Heart left ventricle (tissue), 13 donors: ENCODE data around the gene MYH7.

Experiments used
- CTCF ChIP-seq, 12 donors: fragments of 200-600 bp; sonication (generic) in 4 of 12; IDR thresholded peaks; one replicate each; pipeline versions ENCODE4 v1.5.0 to v1.8.0; 2018 to 2022; ENCODE audit warnings: antibody characterized with exemption in 12 of 12, mild to moderate bottlenecking in 5 of 12
- POLR2A ChIP-seq, 2 donors: fragments of 450-650 bp; IDR thresholded peaks; one replicate each; pipeline ENCODE4 v1.6.1; 2017; ENCODE audit warnings: antibody characterized with exemption in 2 of 2, mild to moderate bottlenecking in 2 of 2, moderate library complexity in 2 of 2
- donor health status: ischemic (EF 13 %, LVEDD 7.1; RV severe dilation, severe dysfunction).
- donor health status: DM: no; HTN: yes; CAD: no.
- donor health status: DM: no; HTN: no; CAD: no.
- donor health status: ischemic (EF 25% LVEDD 6.9; RV normal size, moderate dysfunction).
- donor health status: ischemic (EF 25% LVEDD 5.7; RV mildly dilated, moderate dysfunction).
- donor health status: ischemic (EF 35%, LVEDD 5.7; RV mildly dilated, moderate dysfunction).
- donor health status: nonischemic (EF 11% LVEDD 7.7; RV severe dilation, severe dysfunction).
- donor health status: DM: yes; HTN: yes; CAD: no.
- donor health status: PGD.
- donor health status: ischemic (EF 29% LVEDD 5.4; RV normal size, mild dysfunction).
- donor health status: nonischemic (EF 23%, LVEDD 6.1; RV moderate dilation, normal function).

DNA sequence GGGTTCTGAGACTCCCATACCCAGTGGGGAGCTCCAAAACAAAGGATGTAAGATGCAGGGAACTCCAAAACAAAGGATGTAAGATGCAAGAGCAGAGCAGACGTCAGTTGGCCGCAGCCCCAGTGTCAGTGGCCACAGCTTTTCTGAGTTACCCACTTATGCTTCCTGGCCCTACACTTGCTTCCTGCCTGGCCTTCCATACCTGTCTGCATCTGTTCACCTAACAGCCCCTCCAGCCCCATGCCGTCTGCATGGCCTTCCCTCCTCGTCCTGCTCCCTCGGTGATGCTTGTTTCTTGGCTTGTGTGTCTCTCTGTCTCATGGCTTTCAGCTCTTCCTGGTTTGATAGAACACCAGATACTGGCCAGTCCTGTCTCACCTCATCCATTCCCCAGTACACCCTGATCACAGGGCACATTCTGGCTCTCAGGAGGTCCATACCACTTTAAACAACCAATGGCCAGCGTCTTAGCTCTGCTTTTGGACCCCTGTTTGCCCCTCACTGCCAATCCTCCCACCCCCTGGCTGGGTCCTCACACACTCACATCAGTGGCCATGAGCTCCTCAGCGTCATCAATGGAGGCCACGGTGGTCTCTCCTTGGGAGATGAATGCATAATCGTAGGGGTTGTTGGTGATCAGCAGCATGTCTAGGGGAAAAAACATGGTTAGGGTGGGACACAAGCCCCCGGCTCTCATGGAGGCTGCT, 5.3 kb downstream of the MYH7 start:
- TF ChIP-seq POLR2A (IDR thresholded peaks at IDR 0.05) = no peak
- TF ChIP-seq CTCF (IDR thresholded peaks at IDR 0.05) = no peak
